Chondrocyte (in vitro differentiated cells): ENCODE data around the gene TRA2B. TPM values are rescaled to one million over a fixed set of nuclear protein-coding genes. Genes with fewer than 3 reads are reported as not detected.

Experiments
- DNase-seq: peaks from one replicate; pipeline ENCODE4 v3.0.0; 2021; ENCODE audit warnings: mixed read lengths, low spot score
- H3K27ac Mint-ChIP-seq: one replicate; pipeline ENCODE4 v1.8.0; 2021; ENCODE audit warnings: mild to moderate bottlenecking, moderate library complexity, mixed read lengths; ENCODE audit not compliant: unreplicated experiment
- H3K27me3 Mint-ChIP-seq: 2 replicates; pipeline ENCODE4 v1.8.0; 2021; ENCODE audit warnings: low read depth, mixed read lengths
- H3K36me3 Mint-ChIP-seq: 2 replicates; pipeline ENCODE4 v1.8.0; 2021; ENCODE audit warnings: low read depth, mixed read lengths
- H3K4me1 Mint-ChIP-seq: 2 replicates; pipeline ENCODE4 v1.8.0; 2021; ENCODE audit warnings: low read depth, mild to moderate bottlenecking, mixed read lengths
- H3K4me3 Mint-ChIP-seq: one replicate; pipeline ENCODE4 v1.8.0; 2021; ENCODE audit warnings: mild to moderate bottlenecking, moderate library complexity, mixed read lengths; ENCODE audit not compliant: unreplicated experiment
- H3K9me3 Mint-ChIP-seq: 2 replicates; pipeline ENCODE4 v1.8.0; 2021; ENCODE audit warnings: low read depth, mixed read lengths
- total RNA-seq: library from RNA; stranded (reverse); gene quantifications from 3 replicates; pipeline ENCODE4 v1.2.1, GENCODE V29; 2021
- TF ChIP-seq, protein P1 (sequence below): fragments of 200-600 bp; sonication (generic); IDR thresholded peaks from 2 replicates; pipeline ENCODE4 v1.5.0; 2021; ENCODE audit warnings: antibody characterized with exemption, mild to moderate bottlenecking, moderate library complexity

TRA2B gene
- total RNA-seq, 1 donor from 2014 or later: 85.8 TPM

- TF ChIP-seq, protein P1, sequence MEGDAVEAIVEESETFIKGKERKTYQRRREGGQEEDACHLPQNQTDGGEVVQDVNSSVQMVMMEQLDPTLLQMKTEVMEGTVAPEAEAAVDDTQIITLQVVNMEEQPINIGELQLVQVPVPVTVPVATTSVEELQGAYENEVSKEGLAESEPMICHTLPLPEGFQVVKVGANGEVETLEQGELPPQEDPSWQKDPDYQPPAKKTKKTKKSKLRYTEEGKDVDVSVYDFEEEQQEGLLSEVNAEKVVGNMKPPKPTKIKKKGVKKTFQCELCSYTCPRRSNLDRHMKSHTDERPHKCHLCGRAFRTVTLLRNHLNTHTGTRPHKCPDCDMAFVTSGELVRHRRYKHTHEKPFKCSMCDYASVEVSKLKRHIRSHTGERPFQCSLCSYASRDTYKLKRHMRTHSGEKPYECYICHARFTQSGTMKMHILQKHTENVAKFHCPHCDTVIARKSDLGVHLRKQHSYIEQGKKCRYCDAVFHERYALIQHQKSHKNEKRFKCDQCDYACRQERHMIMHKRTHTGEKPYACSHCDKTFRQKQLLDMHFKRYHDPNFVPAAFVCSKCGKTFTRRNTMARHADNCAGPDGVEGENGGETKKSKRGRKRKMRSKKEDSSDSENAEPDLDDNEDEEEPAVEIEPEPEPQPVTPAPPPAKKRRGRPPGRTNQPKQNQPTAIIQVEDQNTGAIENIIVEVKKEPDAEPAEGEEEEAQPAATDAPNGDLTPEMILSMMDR: no peak
- H3K4me1 Mint-ChIP-seq: peaks cover 3% of the 10 kb centered on the region
- DNase-seq: no peak
- H3K27ac Mint-ChIP-seq: no peak overlapping the region
- no peaks in the 10 kb centered on the region for H3K36me3 Mint-ChIP-seq
- no peaks in the 10 kb centered on the region for H3K9me3 Mint-ChIP-seq
- no peak overlapping the region for H3K4me3 Mint-ChIP-seq
- H3K27me3 Mint-ChIP-seq: no peaks in the 10 kb centered on the region
Observed at GRCh38 chr3:185880600-185880999, 57.2 kb downstream of the TRA2B start.

DNA sequence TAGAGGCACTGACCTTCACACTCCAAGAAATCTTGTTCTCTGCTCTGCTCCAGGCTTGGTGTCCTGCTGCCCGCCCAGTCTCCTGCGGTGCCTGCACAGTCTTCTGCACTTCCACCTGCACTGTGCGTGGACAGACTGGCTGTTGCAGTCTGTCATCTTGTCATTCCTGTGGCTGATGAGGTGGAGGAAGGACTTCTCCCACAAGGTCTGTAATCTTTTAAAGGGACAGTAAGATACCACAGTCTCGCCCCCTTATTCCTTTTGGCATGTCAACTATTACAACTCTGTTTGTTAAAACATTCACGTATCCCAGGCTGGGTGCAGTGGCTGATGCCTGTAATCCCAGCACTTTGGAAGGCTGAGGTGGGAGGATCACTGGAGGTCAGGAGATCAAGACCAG lies 58.9 kb downstream of the TRA2B start:
- Mint-ChIP-seq H3K9me3 (no peaks in the 10 kb centered on the region), H3K4me3 (no peak overlapping the region), H3K4me1 (peaks cover 3% of the 10 kb centered on the region), H3K27ac (no peak overlapping the region), H3K27me3 (no peaks in the 10 kb centered on the region), H3K36me3 (no peaks in the 10 kb centered on the region)
- TF ChIP-seq, protein P1: no peak
- no peak for DNase-seq

GRCh38 chr3:185874119-185874518 lies 63.7 kb downstream of the TRA2B start:
- Mint-ChIP-seq H3K4me1 (peaks cover 3% of the 10 kb centered on the region), H3K27ac (no peak overlapping the region), H3K36me3 (no peaks in the 10 kb centered on the region), H3K4me3 (no peak overlapping the region), H3K9me3 (no peaks in the 10 kb centered on the region), H3K27me3 (no peaks in the 10 kb centered on the region)
- TF ChIP-seq, protein P1: no peak
- no peak for DNase-seq

DNA sequence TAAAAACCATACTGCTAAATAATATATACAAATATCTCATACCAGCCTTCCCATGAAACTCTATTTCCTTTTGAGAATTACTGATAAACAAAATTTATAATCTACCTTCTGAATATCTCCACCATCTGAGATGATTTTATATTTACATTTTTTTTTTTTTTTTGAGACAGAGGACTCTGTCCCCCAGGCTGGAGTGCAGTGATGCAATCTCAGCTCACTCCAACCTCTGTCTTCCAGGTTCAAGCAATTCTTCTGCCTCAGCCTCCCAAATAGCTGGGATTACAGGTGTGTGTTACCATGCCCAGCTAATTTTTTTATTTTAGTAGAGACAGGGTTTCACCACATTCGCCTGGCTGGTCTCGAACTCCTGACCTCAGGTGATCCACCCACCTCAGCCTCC lies 70.2 kb downstream of the TRA2B start:
- H3K27ac Mint-ChIP-seq: no peak overlapping the region
- peaks cover 6% of the 10 kb centered on the region for H3K9me3 Mint-ChIP-seq
- no peaks in the 10 kb centered on the region for H3K27me3 Mint-ChIP-seq
- no peak overlapping the region for H3K4me3 Mint-ChIP-seq
- DNase-seq: no peak
- no peaks in the 10 kb centered on the region for H3K4me1 Mint-ChIP-seq
- H3K36me3 Mint-ChIP-seq: peaks cover 2% of the 10 kb centered on the region
- TF ChIP-seq, protein P1: no peak

- Mint-ChIP-seq H3K9me3 (peaks cover 6% of the 10 kb centered on the region), H3K27ac (no peak overlapping the region), H3K36me3 (peaks cover 2% of the 10 kb centered on the region), H3K4me1 (no peaks in the 10 kb centered on the region), H3K4me3 (no peak overlapping the region), H3K27me3 (no peaks in the 10 kb centered on the region)
- no peak for DNase-seq
- TF ChIP-seq, protein P1: no peak
Observed at GRCh38 chr3:185866995-185867394, 70.8 kb downstream of the TRA2B start.
